ENCODE results near the gene BPGM. TPM values are rescaled to one million over a fixed set of nuclear protein-coding genes. Genes with fewer than 3 reads are reported as not detected.

BPGM gene
- total RNA-seq, 3 donors from 2014 or later (not counting 1 experiment from before 2014, with no cell fraction given), result 30.0 to 39.1 (median 31.4) TPM

DNA sequence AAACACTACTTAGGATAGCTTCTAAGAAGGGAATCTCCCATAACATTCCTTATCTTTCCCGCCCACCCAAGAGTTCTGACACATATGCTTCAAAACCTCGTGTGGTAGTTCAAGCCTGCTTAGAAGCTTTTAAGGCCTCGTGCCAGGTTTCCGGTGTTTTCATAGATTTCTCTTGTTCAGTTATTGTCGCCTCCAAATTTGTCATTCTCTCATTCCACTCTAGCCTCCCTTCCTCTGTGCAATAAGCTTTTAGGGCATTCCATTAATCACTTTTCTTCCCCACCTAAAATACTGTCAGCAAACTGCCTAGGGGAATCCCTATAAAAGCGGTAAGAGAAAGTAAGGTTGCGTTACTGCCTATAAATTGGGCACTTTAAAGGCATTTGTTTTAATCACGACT lies 718 bp upstream of the BPGM start:
- Mint-ChIP-seq H3K4me3 (no peak overlapping the region), H3K4me1 (peaks cover 43 to 44% of the 10 kb centered on the region in 2 donors), H3K27me3 (ENCODE audit: low read depth in 2 of 2) (no peaks in the 10 kb centered on the region), H3K9me3 (no peaks in the 10 kb centered on the region), H3K27ac (no peak overlapping the region), H3K36me3 (no peaks in the 10 kb centered on the region)
- WGBS (ENCODE audit: insufficient coverage), result 5% methylated on average over 8 of the region's 8 CpGs
- no peak for ATAC-seq
- no peaks in the 10 kb centered on the region for H3K36me3 ChIP-seq (ENCODE audit: control insufficient read depth, insufficient read depth, low read length)
- DNase-seq, result peak in 1 of 2 donors; percentile 64
- H3K27me3 ChIP-seq (ENCODE audit: control insufficient read depth, insufficient read depth, low read length), result no peaks in the 10 kb centered on the region
- peaks cover 26% of the 10 kb centered on the region for H3K4me1 ChIP-seq (ENCODE audit: control insufficient read depth, insufficient read depth, low read length)
- peak overlapping the region; percentile 67 for H3K4me3 ChIP-seq (ENCODE audit: low read length)
- H3K27ac ChIP-seq (ENCODE audit: low read length), result peak overlapping the region; percentile 93
- TF ChIP-seq, protein P1, sequence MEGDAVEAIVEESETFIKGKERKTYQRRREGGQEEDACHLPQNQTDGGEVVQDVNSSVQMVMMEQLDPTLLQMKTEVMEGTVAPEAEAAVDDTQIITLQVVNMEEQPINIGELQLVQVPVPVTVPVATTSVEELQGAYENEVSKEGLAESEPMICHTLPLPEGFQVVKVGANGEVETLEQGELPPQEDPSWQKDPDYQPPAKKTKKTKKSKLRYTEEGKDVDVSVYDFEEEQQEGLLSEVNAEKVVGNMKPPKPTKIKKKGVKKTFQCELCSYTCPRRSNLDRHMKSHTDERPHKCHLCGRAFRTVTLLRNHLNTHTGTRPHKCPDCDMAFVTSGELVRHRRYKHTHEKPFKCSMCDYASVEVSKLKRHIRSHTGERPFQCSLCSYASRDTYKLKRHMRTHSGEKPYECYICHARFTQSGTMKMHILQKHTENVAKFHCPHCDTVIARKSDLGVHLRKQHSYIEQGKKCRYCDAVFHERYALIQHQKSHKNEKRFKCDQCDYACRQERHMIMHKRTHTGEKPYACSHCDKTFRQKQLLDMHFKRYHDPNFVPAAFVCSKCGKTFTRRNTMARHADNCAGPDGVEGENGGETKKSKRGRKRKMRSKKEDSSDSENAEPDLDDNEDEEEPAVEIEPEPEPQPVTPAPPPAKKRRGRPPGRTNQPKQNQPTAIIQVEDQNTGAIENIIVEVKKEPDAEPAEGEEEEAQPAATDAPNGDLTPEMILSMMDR (IDR thresholded peaks at IDR 0.05), result no peak
- intact Hi-C loops (cut with micrococcal nuclease), result loop anchor here (1.0 to 10.0 kb wide), 5 partner anchors 23 to 1561 kb away; partner anchors contain the start of genes AGBL3, CHCHD3 and CYREN
- H3K9me3 ChIP-seq (ENCODE audit: control insufficient read depth, insufficient read depth, low read length), result no peaks in the 10 kb centered on the region

DNA sequence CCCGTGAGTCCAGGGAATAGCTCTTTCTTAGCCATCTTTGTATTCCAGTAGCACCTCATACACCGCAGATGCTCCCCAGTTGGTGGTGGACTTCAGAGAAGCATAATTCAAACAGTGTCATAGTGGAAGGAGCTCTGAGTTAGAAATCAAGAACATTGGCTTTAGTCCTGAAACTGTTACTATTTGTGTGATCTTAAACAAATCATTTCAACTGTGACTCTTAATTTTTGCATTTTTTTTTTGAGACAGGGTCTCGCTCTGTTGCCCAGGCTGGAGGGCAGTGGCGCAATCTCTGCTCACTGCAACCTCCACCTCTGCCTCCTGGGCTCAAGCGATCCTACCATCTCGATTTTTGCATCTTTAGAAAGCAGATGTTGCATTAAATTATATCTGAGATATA lies 1.8 kb downstream of the BPGM start:
- H3K9me3 ChIP-seq (ENCODE audit: control insufficient read depth, insufficient read depth, low read length), result no peaks in the 10 kb centered on the region
- H3K4me3 Mint-ChIP-seq, result no peak overlapping the region

DNA sequence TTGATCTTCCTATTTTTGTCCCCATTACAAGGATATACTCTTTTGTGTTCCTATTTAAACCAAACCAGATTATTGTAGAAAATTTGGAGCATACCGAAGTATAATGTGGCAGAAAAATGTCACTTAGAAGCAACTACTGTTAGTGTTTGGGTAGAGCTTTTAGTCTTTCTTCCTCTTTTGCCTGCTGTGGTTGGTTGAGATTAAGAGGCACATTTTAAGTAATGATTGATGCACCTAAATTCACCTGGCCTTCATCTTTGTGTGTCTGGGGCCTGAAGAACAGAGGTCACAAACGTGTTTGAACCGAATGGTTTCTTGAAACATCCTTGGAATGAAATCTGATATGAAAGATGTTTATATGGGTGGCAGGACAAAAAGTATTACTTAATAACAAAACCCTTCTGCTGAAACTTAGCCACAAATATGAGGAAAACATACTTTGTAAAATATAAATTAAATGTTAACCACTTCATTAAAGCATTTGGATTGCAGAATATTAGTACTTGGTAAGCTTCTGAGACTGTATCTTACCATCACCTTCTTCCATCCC lies 2.6 kb downstream of the BPGM start:
- H3K9me3 Mint-ChIP-seq, result no peaks in the 10 kb centered on the region
- H3K36me3 Mint-ChIP-seq, result no peaks in the 10 kb centered on the region
- H3K27me3 Mint-ChIP-seq (ENCODE audit: low read depth in 2 of 2), result no peaks in the 10 kb centered on the region
- H3K36me3 ChIP-seq (ENCODE audit: control insufficient read depth, insufficient read depth, low read length), result no peaks in the 10 kb centered on the region
- peaks cover 20% of the 10 kb centered on the region for H3K4me1 ChIP-seq (ENCODE audit: control insufficient read depth, insufficient read depth, low read length)
- peak overlapping the region in 1 of 2 donors; percentile 62 for H3K27ac Mint-ChIP-seq
- H3K27me3 ChIP-seq (ENCODE audit: control insufficient read depth, insufficient read depth, low read length), result no peaks in the 10 kb centered on the region
- no peak for ATAC-seq
- no peaks in the 10 kb centered on the region for H3K9me3 ChIP-seq (ENCODE audit: control insufficient read depth, insufficient read depth, low read length)
- H3K27ac ChIP-seq (ENCODE audit: low read length), result no peak overlapping the region
- no peak overlapping the region for H3K4me3 ChIP-seq (ENCODE audit: low read length)
- H3K4me1 Mint-ChIP-seq, result peaks cover 49 to 58% of the 10 kb centered on the region in 2 donors
- DNase-seq, result no peak
- intact Hi-C loops (cut with micrococcal nuclease), result loop anchor here (5.0 to 10.0 kb wide), 3 partner anchors 336 to 1564 kb away; partner anchors contain the start of genes AGBL3, CHCHD3 and CYREN
- 53% methylated on average over 3 of the region's 3 CpGs for WGBS (ENCODE audit: insufficient coverage)
- TF ChIP-seq, protein P1 (IDR thresholded peaks at IDR 0.05), result no peak
- peak overlapping the region; percentile 72 for H3K4me3 Mint-ChIP-seq

More for the DNA sequence above, 1.8 kb downstream of the BPGM start:
- no peak overlapping the region for H3K27ac Mint-ChIP-seq
- Histone ChIP-seq H3K27ac (ENCODE audit: low read length) (no peak overlapping the region), H3K27me3 (ENCODE audit: control insufficient read depth, insufficient read depth, low read length) (no peaks in the 10 kb centered on the region), H3K4me3 (ENCODE audit: low read length) (no peak overlapping the region), H3K4me1 (ENCODE audit: control insufficient read depth, insufficient read depth, low read length) (peaks cover 20% of the 10 kb centered on the region), H3K36me3 (ENCODE audit: control insufficient read depth, insufficient read depth, low read length) (no peaks in the 10 kb centered on the region)
- H3K36me3 Mint-ChIP-seq, result no peaks in the 10 kb centered on the region
- intact Hi-C loops (cut with micrococcal nuclease), result loop anchor here (5.0 to 10.0 kb wide), 3 partner anchors 336 to 1564 kb away; partner anchors contain the start of genes AGBL3, CHCHD3 and CYREN
- no peaks in the 10 kb centered on the region for H3K9me3 Mint-ChIP-seq
- ATAC-seq (no peak), DNase-seq (no peak)
- WGBS (ENCODE audit: insufficient coverage), result 93% methylated on average over 4 of the region's 6 CpGs
- H3K4me1 Mint-ChIP-seq, result peaks cover 41 to 49% of the 10 kb centered on the region in 2 donors
- no peaks in the 10 kb centered on the region for H3K27me3 Mint-ChIP-seq (ENCODE audit: low read depth in 2 of 2)
- TF ChIP-seq, protein P1 (IDR thresholded peaks at IDR 0.05), result no peak

DNA sequence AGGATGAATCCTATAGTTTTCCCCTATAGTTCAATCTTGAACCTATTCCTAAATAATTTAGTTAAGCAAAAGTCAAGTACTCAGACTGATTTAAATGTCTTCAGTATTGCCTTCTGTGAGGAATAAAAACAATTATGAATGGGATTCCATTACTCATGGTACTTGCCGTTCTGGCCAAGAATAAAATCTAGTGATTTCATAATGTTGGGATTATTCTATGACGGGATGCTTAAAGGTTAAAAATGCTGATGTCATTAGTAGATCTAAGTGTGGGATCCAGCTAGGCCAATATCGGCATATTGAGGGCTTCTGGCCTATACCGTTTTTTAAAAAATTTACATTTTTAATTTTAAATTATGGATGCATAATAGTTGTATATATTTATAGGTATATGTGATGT lies 5.3 kb downstream of the BPGM start:
- Histone ChIP-seq H3K4me1 (ENCODE audit: control insufficient read depth, insufficient read depth, low read length) (peaks cover 11% of the 10 kb centered on the region), H3K27me3 (ENCODE audit: control insufficient read depth, insufficient read depth, low read length) (no peaks in the 10 kb centered on the region), H3K9me3 (ENCODE audit: control insufficient read depth, insufficient read depth, low read length) (no peaks in the 10 kb centered on the region), H3K36me3 (ENCODE audit: control insufficient read depth, insufficient read depth, low read length) (no peaks in the 10 kb centered on the region), H3K27ac (ENCODE audit: low read length) (no peak overlapping the region), H3K4me3 (ENCODE audit: low read length) (no peak overlapping the region)
- TF ChIP-seq, protein P1 (IDR thresholded peaks at IDR 0.05), result no peak
- WGBS (ENCODE audit: insufficient coverage), result 97% methylated on average over 4 of the region's 4 CpGs
- intact Hi-C loops (cut with micrococcal nuclease), result no loop called here
- no peak overlapping the region for H3K4me3 Mint-ChIP-seq
- DNase-seq, result no peak
- H3K27me3 Mint-ChIP-seq (ENCODE audit: low read depth in 2 of 2), result no peaks in the 10 kb centered on the region
- no peak overlapping the region for H3K27ac Mint-ChIP-seq
- ATAC-seq, result no peak
- no peaks in the 10 kb centered on the region for H3K9me3 Mint-ChIP-seq
- H3K4me1 Mint-ChIP-seq, result peaks cover 70 to 78% of the 10 kb centered on the region in 2 donors
- no peaks in the 10 kb centered on the region for H3K36me3 Mint-ChIP-seq

Data from natural killer cell (primary cell).